Activated effector memory CD4-positive, alpha-beta T cell treated with anti-CD3 and anti-CD28 coated beads, Interleukin-2, amount 50 U/mL, for 16 hours (primary cell): ENCODE results near the gene FBXW8.

Experiments
- DNase-seq: peaks from one replicate; pipeline ENCODE4 v3.0.0-alpha.2; 2020

The FBXW8 gene

DNA sequence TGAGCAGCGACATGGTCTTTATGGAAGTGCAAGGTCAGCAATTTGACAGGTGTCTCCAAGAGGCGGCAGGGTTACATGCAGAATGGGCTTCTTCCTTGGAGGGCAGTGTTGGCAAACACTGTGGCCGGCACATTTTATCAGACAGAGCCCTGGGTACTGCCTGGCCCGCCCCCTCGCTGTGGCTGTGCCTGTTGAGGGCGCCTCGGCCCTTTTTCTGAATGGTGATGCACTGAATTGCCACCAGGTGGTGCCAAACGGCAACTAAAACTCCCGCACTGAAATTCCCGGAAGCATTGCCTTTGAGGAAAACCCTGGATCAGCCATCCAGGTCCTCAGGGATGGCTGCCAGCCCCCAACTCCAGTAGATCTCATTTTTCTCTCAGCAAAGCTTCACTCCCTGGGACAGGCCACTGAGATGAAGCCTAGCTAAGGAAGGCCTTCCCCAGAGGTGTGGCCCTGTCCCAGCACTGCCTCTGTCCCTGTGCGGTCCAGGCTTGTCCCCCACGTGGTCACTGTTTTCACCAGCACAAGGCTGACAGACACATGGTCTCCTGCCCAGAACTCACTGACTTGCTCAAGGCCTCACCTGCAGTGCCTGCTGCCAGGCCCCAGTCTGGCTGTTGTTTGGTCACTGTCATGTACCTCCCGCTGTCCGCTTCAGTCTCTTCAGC is 114.9 kb downstream of the FBXW8 start:
- peak; percentile 78 for DNase-seq

DNA sequence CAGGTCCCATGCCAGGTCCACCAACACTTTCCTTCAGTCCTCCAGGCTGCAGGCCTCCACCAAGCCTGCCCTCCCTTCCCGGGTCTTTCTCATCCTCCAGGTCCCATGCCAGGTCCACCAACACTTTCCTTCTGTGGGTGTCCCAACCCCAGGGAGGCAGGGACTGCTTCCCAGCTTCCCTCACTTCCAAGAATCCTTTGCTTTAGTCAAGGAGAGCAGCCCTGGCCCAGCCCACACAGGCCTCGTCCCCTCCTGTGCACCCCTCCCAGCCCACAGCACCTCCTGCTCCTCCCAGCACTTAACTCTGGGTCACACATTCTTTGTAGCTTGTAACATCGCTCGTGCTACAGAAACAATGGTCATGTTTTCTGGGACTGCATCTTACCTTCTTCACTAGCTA is 115.6 kb downstream of the FBXW8 start:
- DNase-seq: peak; percentile 13

DNA sequence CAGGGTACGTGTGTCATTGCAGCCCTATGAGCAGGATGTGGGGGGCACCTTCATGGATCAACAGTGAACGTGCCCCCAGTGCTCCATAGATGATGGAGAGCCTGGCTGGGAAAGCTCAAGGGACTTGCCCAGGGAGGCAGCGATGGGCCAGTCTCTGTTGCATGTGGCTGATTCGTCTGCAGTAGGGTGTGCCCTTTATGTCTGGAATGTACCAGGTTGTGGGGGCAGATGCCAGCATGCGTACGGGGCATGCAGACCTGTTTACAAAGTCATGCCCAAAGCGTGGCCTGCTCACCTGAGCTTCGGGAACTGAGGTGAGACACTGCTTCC is 116.1 kb downstream of the FBXW8 start:
- DNase-seq: no peak

DNA sequence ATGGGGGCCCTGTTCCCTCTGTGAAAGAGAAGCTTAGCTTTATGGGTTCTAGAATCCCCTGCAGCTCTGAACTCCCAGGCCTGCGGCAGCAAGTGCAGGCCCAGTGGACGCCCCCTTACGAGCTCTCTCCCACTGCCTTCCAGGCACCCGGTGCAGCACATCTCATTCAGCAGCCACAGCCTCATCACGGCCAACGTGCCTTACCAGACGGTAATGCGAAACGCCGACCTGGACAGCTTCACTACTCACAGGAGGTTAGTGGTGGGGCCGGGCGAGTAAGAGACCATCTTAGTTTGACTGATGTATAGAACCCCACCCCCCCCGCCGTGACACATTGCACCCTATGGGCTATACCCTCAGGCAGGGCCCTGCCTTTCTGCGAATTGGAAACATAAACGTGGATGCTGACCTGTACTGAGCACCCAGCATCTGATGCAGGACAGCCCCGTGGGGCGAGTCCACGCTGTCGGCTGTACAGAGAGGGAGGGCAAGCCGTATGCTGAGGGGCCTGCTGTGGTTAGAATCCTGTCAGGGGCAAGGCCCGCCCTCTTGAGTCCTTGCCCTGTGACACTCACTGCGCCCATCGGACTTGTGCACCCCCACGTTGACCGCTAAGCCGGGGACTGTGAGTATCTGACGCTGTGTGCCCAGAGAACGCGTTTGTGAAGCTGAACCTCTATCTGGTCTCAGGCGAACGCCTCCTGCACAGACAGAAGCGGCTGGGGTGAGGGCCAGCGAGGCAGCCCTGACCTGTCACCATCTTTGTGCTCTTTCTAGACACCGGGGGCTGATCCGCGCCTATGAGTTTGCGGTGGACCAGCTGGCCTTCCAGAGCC is 116.7 kb downstream of the FBXW8 start:
- peak; percentile 60 for DNase-seq

DNA sequence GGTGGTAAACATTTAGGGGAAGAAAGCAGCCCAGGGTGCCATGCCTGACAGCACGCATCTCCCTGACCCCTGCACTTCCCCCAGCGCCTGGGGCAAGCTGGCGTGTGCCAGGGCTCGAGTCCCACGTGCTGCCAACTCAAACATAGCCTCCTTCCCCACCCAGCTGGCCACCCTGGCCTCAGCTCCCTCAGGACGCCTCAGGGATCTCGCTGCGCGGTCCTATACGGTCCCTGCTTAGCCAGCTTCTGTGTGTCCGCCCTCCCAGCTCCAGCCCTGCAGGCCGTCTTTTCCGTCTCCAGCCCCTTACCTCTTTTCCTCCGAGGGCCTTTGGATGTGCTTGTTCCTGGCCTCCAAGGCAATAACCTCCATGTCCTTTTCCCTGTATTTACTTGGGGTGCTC is 117.5 kb downstream of the FBXW8 start:
- DNase-seq: peak; percentile 46

DNA sequence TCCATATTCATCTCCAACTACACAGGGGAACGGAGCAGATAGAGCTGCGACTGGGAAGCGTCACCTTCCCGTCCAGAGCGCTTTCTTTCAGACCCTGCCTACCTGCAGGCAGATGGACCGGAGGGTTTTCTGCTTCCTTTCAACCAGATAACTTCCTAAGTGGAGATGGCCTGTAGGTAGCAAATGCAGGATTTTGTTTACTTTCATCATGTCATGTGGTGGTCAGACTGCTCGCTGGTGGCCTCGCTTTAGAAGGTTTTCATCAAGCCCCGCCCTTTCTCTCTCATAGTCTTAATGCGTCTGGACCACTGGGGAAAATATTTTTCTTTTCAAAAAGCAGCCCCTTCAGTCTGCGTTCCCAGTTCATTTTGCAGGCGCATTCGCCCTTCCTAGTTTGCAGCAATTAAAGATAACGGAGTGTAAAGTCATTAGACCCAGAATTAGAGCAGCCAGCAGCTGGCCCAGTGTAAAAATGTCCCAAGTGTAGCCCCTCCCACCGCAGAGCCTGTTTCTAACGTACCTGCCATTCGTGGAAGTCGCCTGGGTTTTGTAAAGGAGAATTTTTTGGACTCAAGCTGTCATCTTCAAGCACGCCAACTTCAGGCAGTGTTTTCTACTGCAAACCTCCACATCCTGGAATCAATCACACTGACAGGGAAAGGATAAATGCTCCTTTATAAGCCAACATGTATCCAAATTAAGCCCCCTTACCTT is 119.6 kb downstream of the FBXW8 start:
- peak; percentile 30 for DNase-seq

DNA sequence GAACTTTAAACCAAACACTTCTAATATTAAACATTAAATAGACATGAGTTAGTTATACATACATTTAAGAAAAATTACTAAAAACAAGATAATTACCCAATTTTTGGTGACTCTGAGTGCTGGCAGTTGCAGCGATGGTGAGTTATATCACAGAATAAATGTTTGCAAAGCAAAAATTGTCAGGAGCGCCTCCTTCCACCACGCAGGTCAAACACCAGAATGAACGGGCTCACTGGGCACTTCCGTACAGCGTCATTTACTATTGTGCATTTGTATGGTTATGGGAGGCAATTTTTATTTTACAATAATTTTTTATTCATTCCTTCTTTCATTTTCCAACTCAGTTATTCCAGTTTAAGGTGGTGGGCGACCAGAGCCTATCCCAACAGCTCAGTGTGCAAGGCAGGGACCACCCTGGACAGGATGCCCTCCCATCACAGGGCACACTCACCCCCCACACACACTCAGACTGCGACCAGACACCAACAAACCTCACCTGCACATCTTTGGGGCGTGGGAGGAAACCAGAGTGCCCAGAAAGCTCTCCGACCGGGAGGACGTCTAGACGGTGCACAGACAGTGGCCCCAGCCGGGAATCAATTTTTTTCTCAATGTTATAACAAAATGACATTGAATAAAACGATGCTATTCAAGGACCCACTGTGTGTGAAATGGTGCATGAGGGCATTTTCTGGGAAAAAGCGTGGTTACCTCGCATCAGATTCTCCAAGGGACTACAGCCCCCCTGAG is 121.3 kb downstream of the FBXW8 start:
- peak; percentile 49 for DNase-seq

DNA sequence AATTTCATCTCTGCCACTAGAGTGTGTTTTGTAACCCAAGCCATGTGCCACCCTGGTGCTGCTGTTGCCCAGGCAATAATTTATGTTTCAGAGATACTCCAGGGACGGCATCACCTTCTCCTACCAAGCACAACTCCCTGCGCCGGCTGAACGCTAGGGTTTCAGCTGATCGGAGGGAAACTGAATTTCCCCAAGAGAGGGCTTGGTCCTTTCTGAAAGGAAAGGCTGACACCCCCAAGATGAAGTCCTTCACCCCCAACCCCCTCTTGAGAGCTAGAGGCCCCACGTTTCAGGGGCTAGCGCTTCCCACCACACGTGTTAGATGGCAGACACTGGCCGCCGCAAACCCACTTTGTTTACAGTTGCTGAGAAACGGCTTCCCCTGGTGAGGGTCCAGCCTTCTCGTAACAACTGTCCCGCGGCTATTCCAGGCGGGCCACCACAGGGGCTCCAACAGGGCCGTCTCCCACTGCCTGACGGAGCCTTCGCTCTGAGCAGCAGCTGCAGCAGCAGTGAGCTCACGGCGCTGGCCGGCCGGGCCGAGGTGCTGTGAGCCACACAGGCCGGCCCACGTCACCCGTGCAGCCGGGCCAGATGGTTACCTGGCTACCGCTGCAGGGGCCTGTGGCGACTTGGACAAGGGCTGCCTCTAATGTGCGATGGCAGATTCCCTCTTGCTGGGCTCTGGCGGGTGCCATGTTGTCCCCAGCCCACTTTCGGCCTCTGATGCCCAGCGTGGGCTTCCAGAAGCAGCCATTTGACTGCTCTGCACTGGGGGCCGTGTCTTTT is 122.0 kb downstream of the FBXW8 start:
- DNase-seq: peak; percentile 49

DNA sequence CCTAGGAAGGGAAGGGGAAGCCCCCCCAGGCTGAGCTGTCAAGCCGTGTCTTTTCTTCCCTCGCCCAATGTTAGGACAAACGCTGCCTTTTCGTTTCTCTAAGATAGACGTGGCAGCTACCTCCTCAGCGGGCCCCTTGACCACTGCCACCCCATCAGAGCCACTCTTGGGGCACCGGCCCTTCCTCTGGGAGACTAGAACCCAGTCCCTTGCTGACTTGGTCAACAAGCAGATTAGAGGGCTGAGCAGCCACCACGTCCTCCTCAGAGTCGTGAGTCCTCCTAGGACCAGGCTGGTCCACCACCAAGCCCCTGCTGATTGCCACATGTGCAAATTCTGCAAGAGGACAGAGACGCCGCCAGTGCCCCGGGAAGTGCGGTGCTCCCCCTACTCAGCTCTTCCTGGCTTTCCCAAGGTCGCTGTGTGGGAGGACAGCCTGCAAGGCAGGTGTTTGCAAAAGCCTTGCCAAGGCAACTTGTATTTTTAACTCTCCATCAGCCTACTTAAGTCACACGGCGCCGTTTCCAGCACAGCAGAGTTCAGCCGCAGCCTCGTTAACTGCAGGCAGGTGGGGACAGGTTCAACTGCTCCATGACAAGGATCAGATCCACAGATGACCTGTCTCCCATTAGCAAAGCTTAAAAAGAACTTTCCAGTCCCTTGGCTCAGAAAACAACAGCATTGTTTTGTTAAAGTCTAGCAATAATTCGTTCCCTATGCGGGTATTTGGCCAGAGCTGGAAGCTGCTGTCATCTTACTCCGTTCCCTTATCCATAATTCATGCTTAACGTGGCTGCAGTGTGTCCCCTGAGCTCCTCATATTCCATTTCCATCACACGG is 122.9 kb downstream of the FBXW8 start:
- no peak for DNase-seq

DNA sequence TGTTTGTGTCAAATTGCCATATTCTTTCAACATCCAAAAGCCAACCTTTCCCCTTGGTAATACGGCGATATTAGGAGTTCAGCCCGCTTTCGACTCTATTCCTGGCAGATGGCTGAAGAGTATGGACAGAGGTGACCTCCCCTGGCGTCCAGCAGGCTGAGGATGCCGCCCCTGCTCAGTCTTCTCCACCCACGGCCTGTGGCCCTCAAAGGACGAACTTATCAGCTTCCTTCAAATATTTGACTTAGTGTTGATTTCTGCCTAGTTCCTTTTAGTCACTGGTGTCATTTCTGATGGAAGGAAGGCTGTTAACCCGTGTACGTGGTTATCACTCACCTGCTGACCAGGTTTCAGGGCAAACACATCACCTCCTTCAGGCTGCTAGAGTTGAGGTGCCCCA is 123.5 kb downstream of the FBXW8 start:
- DNase-seq: no peak

DNA sequence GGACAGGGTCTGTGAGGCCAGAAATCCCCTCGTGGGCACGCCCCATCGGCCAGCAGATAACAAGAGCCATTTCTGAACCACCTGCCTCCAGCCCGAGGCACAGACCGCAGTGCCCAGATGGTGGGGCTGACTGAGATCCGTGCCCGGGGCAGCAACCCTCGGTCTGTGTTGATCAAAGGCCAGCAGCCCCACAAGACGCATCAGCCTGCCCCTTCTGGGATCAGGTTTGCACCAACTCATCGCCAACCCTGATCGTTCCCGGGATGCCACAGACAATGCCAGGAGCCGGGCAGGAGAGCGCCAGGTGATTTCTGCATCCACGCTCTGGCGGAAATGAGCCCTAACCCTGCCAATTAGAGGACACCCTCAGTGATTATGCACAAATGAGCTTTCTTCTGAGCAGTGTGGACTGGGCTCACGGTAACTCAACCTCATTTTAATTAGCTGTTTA is 124.0 kb downstream of the FBXW8 start:
- DNase-seq: no peak

DNA sequence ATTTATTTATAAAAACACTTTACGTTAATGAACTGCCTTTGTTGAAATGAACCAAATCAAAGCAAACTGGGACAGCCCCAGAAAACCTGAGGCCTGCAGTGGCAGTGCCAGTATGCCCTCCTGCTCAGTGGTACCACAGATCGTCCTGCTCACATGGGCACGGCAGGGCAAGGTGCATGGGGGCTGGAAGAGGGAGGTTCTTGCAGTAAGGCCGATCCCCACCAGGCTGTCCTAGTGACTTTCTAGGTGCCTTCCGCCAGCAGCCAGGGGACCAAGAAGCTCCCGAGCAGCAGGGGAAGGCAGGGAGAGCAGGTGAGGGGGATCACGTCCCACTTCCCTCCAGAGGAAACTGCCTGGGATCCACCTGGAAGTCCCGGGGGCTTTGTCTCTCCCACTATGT is 124.5 kb downstream of the FBXW8 start:
- no peak for DNase-seq

DNA sequence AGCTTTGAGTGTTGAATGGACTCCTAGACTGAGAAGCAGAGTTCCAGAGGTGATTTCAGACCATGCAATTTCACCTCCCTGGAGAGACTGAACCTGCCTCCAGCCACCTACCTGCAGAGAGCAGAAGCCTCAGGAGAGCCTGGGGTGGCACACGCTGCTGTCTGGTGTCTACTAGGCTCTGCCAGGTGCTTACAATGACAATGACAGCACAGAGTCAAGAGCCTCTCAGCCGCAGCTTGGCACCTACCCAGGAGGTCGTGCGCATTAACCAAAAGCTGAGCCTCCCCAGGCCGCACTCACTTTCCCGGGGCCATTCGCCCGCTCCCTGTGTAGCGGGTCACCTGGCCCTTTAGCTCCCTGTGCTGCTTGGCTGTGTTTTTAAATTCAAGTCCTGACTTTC is 125.3 kb downstream of the FBXW8 start:
- DNase-seq: no peak

DNA sequence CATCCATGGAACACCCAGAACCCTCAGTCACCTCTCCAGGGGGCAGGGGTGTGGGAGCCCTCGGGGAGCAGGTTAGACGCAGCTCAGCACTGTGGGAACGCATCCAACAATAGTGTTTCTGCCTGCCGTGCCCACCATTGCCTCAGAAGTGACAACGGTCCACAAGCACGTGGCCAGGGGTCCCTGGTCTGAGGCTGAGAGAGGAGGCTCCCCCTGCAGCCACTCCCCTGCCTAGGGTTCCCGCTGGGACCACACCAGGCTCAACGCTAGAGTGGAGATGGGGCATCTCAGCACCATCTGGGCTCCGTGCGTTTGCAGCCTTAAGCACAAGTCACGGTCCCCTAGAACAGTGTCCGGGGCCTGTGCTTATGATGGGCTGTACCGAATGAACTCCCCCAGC is 125.8 kb downstream of the FBXW8 start:
- DNase-seq: no peak

DNA sequence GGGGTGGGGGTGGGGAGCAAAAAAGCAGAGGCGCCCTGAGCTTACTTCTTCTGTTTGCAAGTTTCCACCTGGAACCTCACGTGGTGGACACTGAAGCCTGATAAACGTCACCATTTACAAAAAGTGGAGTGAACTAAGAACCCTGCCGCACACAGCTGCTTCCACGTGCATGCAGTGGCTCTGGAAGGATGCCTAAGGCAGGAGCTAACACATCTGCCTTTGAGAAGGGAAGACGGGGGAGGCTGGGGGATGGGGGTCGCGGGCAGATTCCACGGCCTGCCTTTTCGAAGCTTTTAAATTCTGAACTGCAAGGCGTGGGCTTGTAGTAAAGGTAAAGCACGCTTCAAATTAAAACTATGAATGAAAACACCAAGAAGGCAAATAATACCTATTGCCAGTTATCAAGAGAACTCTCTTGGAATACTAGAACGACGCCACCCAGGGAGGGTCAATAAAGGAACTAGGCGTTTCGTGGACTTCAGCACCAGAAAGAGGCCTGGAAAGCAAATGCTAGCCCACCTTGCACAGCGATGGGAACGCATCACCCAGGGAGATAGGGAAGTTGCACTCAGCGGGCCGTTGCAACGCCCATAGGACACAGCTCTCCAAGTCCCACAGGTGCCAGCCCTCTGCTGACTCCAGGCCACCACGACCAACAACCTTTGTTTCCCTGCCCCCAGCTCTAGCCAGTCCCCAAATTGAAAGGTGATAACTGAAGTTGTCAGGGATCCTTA is 126.7 kb downstream of the FBXW8 start:
- no peak for DNase-seq

DNA sequence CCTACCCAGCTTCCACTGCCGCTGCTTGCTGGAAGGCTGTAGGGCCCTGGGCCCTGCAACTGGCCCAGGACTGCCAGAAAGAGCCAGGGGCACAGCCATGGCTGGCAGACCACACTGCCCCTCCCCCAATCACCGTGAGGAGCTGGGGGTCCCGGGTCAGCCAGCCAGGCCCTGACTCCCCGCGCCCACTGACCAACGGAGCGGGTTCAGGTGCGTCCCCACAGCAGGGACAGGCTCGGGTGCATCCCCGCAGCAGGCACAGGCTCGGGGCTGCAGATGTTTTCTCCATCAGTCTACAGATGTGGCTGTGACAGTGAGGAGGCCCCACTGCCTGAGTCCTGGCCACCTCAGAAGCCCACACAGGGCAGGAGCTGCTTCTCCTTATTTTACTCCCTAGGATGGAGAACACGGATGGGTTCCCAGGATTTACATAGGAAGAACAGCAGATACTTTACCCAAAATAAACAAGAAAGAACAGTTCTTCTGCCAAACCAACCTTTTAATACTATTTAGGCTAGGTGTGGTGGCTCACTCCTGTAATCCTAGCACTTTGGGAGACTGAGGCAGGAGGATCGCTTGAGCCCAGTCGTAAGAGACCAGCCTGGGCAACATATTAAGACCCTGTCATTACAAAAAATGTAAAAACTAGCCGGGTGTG is 127.4 kb downstream of the FBXW8 start:
- no peak for DNase-seq

DNA sequence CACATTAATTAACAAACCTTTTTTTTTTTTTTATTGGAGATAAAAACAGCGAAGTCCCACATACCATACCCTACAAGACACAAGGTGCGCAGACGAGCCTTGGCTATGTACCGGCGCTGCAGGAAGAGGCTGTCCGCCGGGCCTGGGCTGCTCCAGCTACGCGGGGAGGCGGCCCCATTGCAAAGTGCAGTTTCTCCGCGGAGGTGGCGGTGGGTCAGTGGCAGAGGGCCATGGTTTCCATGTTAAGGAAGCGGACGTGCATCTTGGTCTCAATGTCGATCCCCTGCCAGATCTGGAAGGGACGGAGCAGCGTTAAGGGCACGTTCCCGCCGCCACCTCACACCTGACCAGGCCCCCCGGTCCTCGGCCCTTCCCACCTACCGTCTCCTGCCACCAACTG is 128.2 kb downstream of the FBXW8 start:
- DNase-seq: no peak

DNA sequence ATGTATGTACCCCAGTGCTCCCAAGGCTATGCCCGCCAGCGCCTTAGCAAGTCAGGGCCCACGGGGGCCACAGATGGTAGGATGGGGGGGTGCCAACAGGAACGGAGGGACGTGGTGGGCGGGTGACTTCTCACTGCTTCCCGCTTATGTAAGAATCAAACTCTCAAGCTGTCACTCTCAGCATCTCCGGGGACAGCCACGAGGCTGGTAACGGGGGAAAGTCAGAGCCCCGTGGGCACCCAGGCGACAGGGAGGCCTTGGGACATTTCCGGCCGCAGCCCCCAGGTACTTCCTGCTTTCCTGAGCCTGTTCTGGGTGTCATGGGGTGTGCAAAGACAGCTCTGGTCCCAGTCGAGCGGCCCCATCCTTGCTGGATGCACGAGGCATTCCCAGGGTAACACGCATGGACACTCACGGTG is 129.2 kb downstream of the FBXW8 start:
- DNase-seq: no peak

DNA sequence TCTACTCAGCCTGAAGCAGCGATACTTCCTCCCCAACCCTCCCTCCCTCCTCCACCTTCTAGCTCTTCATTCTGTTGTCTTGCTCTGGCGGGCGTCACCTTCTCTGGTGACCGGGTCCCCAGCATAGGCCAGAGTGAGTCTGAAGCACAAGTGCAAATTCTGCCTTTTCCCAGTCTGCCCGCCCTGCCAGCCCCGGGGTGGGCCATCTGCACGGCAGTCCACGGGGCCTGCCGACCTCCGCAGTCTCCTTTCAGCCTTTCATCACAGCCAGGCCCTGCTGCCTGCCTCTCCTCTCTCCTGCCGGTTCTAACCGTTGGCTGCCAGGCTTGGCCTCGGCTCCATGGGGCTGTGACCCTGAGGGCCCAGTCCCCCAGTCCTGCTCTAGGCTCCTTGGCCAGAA is 129.7 kb downstream of the FBXW8 start:
- no peak for DNase-seq

DNA sequence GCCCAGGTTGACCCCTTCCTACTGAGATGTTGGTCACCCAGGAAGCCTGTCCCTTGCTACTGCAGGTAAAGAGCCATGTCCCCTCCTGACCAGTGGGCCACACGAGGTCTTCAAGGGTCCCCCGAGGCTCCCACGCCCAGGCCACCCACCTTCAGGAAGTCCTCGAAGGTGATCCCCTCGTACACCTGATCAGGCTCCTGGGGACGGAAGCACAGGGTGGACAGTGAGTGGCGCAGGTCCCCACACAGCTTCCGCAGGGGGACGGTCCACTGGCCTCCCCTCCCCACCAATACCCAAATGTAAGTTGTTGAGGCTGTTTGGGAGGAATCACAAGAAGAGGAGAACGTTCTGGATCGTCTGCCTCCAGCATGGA is 131.0 kb downstream of the FBXW8 start:
- DNase-seq: no peak
